Gastrocnemius medialis (tissue), 4 donors: ENCODE data around the gene COBL. TPM values are rescaled to one million over a fixed set of nuclear protein-coding genes. Genes with fewer than 3 reads are reported as not detected.
A peak's percentile ranks its signal among the peaks of the same experiment; 100 is the strongest.

Source experiments
- ATAC-seq, 2 donors: fragments of 150-250 bp; one replicate each; pipeline ENCODE4 v1.9.1; 2016
- DNase-seq, 2 donors: peaks; one replicate each; pipeline ENCODE4 v3.0.0-alpha.2; 2019
- H3K27ac ChIP-seq, 4 donors: fragments of 200-600 bp; sonication (generic); 1 replicate in 1 of 4; 2 replicates in 3 of 4; pipeline ENCODE4 v1.5.1; 2016 to 2018; ENCODE audit warnings: mild to moderate bottlenecking in 2 of 4, moderate library complexity in 1 of 4
- H3K27me3 ChIP-seq, 3 donors: fragments of 200-600 bp; sonication (generic) in 2 of 3; 1 replicate in 1 of 3; 2 replicates in 2 of 3; pipeline versions ENCODE4 v1.5.1 to v1.6.0; 2016 to 2019; ENCODE audit warnings: mild to moderate bottlenecking in 1 of 3, moderate library complexity in 1 of 3
- H3K36me3 ChIP-seq, 2 donors: fragments of 200-600 bp; sonication (generic) in 1 of 2; one replicate each; pipeline ENCODE4 v1.5.1; 2017 to 2018
- H3K4me1 ChIP-seq, 2 donors: fragments of 200-600 bp; sonication (generic) in 1 of 2; one replicate each; pipeline ENCODE4 v1.5.1; 2016 to 2017; ENCODE audit warnings: mild to moderate bottlenecking in 2 of 2
- H3K4me3 ChIP-seq, 4 donors: fragments of 200-600 bp; sonication (generic) in 3 of 4; 1 replicate in 1 of 4; 2 replicates in 3 of 4; pipeline ENCODE4 v1.5.1; 2016 to 2019; ENCODE audit warnings: mild to moderate bottlenecking in 2 of 4
- H3K9me3 ChIP-seq, 3 donors: fragments of 200-600 bp; sonication (generic) in 2 of 3; 1 replicate in 1 of 3; 2 replicates in 2 of 3; pipeline ENCODE4 v1.5.1; 2016 to 2019
- CTCF ChIP-seq, 5 experiments: fragments of 450-650 bp in 3 of 5; fragments of 200-600 bp in 2 of 5; sonication (generic) in 2 of 5; IDR thresholded peaks in 4 of 5; conservative IDR thresholded peaks in 1 of 5; 1 replicate in 4 of 5; 2 replicates in 1 of 5; pipeline ENCODE4 v1.5.1; 2016 to 2019; ENCODE audit warnings: antibody characterized with exemption in 5 of 5, mild to moderate bottlenecking in 3 of 5, moderate library complexity in 3 of 5
- POLR2A ChIP-seq, 2 donors: fragments of 450-650 bp; IDR thresholded peaks; one replicate each; pipeline ENCODE4 v1.6.1; 2017; ENCODE audit warnings: antibody characterized with exemption in 2 of 2, mild to moderate bottlenecking in 2 of 2, moderate library complexity in 2 of 2
- in situ Hi-C, 4 donors: fragments of 200-750 bp; cut with MboI; loops; one replicate each; pipeline versions ENCODE4 v1.15.0 to v1.8.0; 2017; ENCODE audit warnings: low sequenced_read_pairs in 4 of 4
- intact Hi-C: fragments of 100-400 bp; cut with DNase I; formaldehyde crosslinking; loops from one replicate; pipeline ENCODE4 v1.15.1; 2023; ENCODE audit warnings: low total_unique reads
- total RNA-seq, 4 donors: library from RNA; depleted of rRNA; stranded (reverse); fragments of >200 nt; gene quantifications; one replicate each; pipeline versions ENCODE4 v1.1.0 to v1.2.3, GENCODE V29; 2016

Gene COBL
- total RNA-seq, 4 donors from 2014 or later = 82.1 to 170 (median 124) TPM

- Histone ChIP-seq H3K36me3 (no peaks in the 10 kb centered on the region), H3K9me3 (no peaks in the 10 kb centered on the region), H3K4me1 (peaks cover 25 to 28% of the 10 kb centered on the region in 2 donors), H3K27ac (no peak overlapping the region), H3K4me3 (no peak overlapping the region), H3K27me3 (no peaks in the 10 kb centered on the region)
- in situ Hi-C loops = no loop called here
- TF ChIP-seq CTCF (IDR thresholded peaks at IDR 0.05 in 4 of 5, conservative IDR thresholded peaks at IDR 0.05 in 1 of 5) = no peak
- no peak for TF ChIP-seq POLR2A (IDR thresholded peaks at IDR 0.05)
- no peak for ATAC-seq
- no peak for DNase-seq
- intact Hi-C loops = no loop called here
Measured at GRCh38 chr7:51242881-51243518, 73.6 kb downstream of the COBL start.

GRCh38 chr7:51242007-51242691 lies 74.5 kb downstream of the COBL start:
- no peaks in the 10 kb centered on the region for H3K9me3 ChIP-seq
- intact Hi-C loops = no loop called here
- peaks cover 24 to 26% of the 10 kb centered on the region in 2 donors for H3K4me1 ChIP-seq
- in situ Hi-C loops = no loop called here
- H3K36me3 ChIP-seq = no peaks in the 10 kb centered on the region
- DNase-seq = no peak
- ATAC-seq = no peak
- TF ChIP-seq POLR2A (IDR thresholded peaks at IDR 0.05) (no peak), CTCF (IDR thresholded peaks at IDR 0.05 in 4 of 5, conservative IDR thresholded peaks at IDR 0.05 in 1 of 5) (no peak)
- no peak overlapping the region for H3K4me3 ChIP-seq
- no peaks in the 10 kb centered on the region for H3K27me3 ChIP-seq
- H3K27ac ChIP-seq = no peak overlapping the region

- intact Hi-C loops = no loop called here
- no peak for ATAC-seq
Measured at GRCh38 chr7:51240868-51241267, 75.7 kb downstream of the COBL start.

GRCh38 chr7:51239691-51240090 lies 76.9 kb downstream of the COBL start:
- no peak for TF ChIP-seq POLR2A (IDR thresholded peaks at IDR 0.05)
- TF ChIP-seq CTCF (IDR thresholded peaks at IDR 0.05 in 4 of 5, conservative IDR thresholded peaks at IDR 0.05 in 1 of 5) = no peak
- Histone ChIP-seq H3K9me3 (no peaks in the 10 kb centered on the region), H3K4me3 (no peak overlapping the region), H3K4me1 (peaks cover 10 to 11% of the 10 kb centered on the region in 2 donors), H3K27me3 (no peaks in the 10 kb centered on the region), H3K27ac (peak overlapping the region in 2 of 4 donors; percentile 6 to 15), H3K36me3 (no peaks in the 10 kb centered on the region)
- in situ Hi-C loops = no loop called here
- no peak for DNase-seq
- no peak for ATAC-seq
- intact Hi-C loops = no loop called here

More at GRCh38 chr7:51240868-51241267, 75.7 kb downstream of the COBL start:
- Histone ChIP-seq H3K9me3 (no peaks in the 10 kb centered on the region), H3K27me3 (no peaks in the 10 kb centered on the region), H3K27ac (no peak overlapping the region), H3K4me1 (peaks cover 11 to 14% of the 10 kb centered on the region in 2 donors), H3K4me3 (no peak overlapping the region), H3K36me3 (no peaks in the 10 kb centered on the region)
- no peak for DNase-seq
- no peak for TF ChIP-seq CTCF (IDR thresholded peaks at IDR 0.05 in 4 of 5, conservative IDR thresholded peaks at IDR 0.05 in 1 of 5)
- TF ChIP-seq POLR2A (IDR thresholded peaks at IDR 0.05) = no peak
- in situ Hi-C loops = no loop called here
